Putamen (tissue), 1 donor: ENCODE measurements around the gene MUC4.
"Not testable (repeated sequence)": the region's sequence is repeated elsewhere in the genome, so short reads cannot be mapped to it uniquely, and the experiment has no call there.

Experiments
- DNase-seq: peaks from one replicate; pipeline ENCODE4 v3.0.0-alpha.2; 2016; ENCODE audit warnings: low spot score

MUC4 gene

DNA sequence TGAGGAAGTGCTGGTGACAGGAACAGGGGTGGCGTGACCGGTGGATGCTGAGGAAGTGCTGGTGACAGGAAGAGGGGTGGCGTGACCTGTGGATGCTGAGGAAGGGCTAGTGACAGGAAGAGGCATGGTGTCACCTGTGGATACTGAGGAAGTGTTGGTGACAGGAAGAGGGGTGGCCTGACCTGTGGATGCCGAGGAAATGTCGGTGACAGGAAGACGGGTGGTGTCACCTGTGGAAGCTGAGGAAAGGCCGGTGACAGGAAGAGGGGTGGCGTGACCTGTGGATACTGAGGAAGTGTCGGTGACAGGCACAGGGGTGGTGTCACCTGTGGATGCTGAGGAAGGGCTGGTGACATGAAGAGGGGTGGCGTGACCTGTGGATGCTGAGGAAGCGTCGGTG lies 30.5 kb downstream of the MUC4 start:
- not testable (repeated sequence) for DNase-seq

DNA sequence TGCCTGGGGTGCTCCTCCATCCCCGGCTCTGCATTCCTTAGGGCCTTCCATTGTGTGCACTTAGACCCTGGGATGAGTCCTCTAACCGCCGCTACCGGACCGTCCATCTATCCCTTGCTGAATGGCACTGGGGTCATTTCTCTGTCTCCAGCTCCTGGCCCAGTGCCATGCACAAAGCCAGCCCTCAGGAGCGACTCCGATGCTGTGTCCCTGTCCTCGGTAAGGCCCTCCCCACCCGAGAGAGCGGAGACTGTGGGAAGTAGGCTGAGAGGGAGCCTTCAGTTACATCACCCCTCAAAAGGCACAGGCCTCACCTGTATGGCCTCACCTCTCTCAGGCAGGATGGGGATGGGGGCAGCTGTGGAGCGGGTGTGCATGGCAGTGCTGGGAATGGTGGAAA lies 33.8 kb downstream of the MUC4 start:
- DNase-seq, result no peak

DNA sequence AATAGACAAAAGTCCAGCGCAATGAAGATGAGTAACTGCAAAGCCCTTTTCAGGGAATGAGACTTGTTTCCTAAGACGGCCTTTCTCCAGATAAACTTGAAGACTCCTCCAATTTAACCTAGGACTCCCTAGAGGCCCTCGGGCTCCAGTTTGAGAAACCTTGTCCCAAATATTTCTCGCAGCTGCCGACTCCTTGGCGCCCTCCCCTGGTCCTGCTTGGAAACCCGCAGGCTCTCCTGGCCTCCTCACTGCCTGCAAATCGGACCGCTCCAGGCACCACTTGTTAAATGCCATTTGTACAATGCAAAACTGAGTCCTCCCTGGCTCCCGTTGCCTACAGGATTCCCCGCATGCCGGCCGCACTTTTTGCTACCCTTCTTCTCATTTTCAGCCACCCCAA lies 36.8 kb downstream of the MUC4 start:
- no peak for DNase-seq

DNA sequence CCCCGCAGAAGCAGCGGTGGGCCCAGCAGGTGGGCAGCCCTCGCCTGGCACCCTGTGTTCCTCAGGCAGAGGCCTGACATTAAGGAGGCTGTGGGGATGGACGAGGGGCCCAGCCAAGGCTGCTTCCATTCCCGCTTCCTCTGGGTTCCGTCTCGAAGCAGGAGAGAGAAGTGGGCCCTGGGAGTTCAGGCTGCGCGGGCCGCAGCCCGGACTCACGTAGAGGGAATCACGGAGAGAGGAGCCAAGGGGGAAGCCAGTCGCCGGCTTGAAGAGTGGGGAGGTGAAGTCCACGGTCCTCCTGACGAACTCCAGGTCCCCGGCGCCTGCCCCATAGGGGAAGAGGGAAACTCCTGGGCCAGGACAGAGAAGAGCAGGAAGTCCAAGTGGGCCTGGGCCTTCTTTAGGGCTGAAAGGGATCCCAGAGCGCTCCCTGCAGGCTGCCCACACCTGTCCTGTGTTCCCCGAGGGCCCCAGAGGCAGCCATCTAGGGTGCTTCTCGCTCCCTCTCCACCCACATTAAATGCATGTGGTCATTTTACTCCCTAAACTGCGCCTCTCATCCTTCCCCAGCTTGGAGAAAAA lies 37.7 kb downstream of the MUC4 start:
- no peak for DNase-seq

DNA sequence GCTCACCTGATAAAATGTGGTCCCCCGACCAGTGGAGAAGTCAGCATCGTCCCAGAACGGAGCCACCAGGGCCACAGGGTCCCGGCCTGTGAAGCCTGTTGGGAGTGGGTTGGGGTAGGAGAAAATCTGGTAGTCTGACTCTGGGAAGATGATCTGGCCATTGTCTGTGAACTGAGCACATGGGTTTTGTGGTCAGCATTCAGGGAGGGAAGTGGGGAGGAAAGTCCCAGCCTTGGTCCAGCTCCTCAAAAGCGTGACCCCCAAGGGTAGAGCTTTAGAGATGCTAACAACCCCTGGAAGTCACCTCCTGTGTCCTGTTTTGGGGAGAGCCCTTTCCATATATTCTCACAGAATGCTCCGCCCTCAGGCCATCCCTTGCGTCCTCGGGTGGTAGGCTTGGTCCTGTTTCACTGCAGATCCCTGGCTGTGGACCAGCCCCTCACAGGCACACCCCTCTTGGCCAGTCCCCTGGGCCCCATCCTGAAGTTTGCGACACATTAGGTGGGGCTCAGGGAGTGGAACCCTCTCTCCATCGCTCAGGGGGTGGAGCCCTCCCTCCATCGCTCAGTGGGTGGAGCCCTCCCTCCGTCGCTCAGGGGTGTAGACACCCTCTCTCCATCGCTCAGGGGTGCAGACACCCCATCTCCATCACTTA lies 40.0 kb downstream of the MUC4 start:
- no peak for DNase-seq

DNA sequence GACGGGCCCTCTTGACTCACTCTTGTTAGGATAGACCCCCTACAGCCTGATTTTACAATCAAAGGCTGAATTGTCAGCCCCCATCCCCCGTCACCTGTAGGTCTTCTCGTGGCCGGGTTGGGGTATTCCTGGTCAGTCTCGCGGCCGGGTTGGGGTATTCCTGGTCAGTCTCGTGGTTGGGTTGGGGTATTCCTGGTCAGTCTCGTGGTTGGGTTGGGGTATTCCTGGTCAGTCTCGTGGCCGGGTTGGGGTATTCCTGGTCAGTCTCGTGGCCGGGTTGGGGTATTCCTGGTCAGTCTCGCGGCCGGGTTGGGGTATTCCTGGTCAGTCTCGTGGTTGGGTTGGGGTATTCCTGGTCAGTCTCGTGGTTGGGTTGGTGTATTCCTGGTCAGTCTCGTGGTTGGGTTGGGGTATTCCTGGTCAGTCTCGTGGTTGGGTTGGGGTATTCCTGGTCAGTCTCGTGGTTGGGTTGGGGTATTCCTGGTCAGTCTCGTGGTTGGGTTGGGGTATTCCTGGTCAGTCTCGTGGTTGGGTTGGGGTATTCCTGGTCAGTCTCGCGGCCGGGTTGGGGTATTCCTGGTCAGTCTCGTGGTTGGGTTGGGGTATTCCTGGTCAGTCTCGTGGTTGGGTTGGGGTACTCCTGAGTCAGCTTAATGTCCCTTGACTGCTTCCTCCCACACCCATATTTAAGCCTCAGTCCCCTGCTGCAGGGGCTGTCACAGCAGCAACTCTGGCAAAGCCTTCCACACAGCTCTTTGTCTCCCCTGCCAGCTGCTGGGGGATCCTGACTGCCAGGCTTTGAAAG lies 40.7 kb downstream of the MUC4 start:
- DNase-seq, result not testable (repeated sequence)

DNA sequence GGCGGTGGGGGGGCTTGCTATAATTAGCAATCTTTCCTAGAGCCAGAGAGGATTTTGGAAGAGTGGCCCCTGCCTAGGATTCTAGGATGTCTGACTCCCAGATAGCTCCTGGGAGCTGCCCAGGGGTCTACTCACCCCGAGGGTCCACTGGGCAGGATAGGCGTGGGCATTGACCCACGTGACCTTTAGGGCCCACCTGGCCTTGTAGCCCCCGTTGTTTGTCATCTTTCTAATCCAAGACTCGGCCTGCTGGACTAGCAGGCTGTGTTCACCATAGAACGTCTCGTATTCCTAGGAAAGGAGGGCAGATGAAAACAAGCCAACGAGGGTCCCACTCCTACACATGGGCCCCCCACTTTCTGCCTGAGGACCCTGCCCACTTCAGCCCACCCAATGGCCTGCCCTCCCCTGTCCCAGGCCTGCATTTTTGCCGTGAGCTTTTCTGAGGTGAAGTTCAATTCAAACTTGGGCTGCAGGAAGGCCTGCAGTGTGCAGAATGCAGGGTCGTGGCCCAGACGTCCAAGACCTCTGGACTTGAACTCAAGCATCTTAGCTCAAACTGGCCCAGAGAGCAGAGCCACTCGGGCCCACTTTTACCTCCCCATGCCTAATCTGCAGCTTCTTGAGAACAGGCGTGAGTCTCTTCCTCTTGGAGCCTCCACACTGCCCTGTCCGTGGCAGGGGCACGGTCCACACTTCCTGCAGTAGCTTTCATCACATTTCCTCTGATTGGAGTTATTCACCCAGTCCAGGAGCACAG lies 41.5 kb downstream of the MUC4 start:
- no peak for DNase-seq

DNA sequence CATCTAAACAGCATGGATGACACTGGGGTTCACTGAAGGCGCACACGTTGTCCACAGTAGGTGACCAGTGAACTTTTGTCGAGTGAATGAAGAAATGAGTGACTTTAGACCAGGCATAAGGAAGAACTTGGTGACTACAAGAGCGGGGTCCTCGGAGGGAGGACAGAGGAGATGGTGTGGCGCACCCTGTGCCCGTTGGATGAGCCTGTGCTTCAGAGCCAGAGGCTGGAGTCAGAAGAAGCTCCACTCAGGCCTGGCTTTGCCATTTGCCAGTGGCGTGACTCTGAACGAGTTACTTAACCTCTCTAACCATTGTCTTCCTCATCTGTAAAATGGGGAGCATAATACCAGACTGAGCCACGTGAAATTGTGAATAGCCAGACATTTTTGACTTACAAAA lies 42.2 kb downstream of the MUC4 start:
- DNase-seq, result no peak

DNA sequence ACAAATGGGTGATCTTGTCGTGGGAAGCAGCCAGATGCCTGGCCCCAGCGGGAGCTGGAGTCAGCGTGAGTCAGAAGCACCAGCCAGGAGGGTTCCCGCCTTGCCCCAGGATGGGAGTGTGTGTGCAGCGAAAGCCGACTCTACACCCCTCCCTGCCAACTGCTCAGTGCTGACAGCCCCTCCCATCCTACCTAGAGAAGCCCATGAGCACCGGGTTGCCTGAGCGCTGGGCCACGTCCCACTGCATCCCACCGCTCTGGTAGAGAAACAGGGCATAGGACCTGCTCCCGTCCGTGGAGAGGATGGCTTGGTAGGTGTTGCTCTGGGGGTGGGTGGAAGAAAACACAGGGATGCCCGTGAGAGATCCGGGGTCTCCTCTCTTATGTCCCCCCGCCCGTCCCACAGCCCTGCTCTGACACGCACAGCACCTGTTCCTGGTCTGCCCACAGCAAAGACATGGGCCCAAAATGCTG lies 42.9 kb downstream of the MUC4 start:
- DNase-seq, result no peak

DNA sequence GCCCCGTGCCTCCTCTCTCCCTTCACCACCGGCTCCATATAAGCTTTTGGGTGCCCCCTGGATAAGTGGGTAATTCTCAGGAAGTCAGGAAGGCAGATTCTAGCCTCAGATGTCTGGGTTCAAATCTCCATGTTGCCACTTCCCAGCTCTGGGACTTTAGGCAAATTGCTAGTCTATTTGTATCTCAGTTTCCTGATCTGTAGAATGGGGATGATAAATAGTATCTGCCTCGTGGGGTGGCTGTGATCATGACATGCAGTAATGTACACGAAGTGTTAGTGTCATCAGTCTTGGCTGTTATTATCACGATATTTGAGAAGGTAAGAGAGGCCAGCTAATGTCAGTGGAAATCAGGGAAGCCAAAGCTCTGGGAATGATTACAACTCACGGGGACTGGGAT lies 43.3 kb downstream of the MUC4 start:
- no peak for DNase-seq

DNA sequence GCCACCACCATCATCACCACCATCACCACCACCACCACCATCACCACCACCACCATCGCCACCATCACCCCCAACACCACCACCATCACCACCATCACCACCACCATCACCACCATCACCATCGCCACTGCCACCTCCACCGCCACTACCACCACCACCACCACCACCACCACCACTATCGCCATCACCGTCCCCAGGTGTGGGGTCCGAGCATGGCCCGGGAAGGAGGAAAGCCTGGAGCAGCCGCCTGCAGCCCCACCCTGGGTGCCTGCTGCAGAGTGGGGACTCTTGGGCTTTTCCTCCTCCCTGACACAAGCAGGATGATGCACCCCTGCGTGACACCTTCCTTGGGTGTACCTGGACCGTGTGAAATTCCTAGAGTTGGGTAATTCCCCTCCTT lies 43.9 kb downstream of the MUC4 start:
- DNase-seq, result no peak

DNA sequence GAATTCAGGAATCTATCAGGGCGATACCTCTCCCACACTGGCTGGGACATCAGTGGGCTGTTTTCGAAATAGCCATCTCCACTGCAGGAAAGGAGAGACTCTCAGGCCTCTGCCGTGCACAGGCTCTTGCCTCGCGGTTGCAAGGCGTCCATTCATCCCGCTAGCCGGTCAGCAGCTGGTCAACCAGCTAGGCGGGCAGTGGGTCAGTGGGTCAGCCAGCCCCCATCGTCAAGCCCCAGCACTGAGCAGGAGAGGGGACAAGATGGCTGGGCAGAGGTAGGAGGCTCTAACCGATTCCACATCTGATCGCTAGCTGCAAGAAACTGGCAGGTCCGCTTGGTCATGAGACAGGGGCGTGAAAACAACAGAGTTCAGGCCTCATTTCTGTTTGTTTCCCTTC lies 45.1 kb downstream of the MUC4 start:
- DNase-seq, result no peak

DNA sequence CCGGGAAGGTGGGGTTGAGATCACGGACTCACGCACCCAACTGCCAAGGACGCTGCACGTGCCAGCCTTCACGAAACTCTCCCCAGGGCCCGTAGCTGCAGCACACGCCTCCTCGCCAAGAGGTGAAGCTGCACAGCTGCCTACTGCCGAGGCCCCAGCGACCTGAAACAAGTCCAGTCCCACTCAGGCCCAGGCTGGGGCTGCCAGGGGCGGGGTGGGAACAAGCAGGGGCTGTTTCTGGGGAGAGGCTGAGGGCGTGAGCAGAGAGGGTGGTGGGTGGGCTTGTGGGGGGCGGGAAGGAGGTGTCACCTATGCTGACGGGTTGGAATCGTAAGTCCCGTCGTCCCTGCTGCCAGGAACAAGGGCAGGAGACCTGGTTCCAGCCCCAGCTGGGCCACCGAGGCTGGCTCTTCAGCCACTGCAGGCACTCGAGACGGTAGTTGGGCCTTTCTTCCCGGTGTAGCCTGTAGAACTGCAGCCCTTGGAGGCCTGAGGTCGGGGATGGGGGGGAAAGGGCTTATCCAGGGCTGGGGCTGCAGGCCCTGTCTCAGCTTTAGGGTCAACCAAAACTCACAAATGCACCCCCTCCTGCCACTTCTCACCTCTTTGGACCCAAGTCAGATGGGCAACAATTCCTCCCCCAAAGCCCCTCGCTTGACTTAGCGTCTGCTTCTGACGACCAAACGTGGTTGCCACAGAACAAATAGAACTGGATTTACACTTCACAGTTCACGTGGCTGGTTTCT lies 46.6 kb downstream of the MUC4 start:
- DNase-seq, result no peak

DNA sequence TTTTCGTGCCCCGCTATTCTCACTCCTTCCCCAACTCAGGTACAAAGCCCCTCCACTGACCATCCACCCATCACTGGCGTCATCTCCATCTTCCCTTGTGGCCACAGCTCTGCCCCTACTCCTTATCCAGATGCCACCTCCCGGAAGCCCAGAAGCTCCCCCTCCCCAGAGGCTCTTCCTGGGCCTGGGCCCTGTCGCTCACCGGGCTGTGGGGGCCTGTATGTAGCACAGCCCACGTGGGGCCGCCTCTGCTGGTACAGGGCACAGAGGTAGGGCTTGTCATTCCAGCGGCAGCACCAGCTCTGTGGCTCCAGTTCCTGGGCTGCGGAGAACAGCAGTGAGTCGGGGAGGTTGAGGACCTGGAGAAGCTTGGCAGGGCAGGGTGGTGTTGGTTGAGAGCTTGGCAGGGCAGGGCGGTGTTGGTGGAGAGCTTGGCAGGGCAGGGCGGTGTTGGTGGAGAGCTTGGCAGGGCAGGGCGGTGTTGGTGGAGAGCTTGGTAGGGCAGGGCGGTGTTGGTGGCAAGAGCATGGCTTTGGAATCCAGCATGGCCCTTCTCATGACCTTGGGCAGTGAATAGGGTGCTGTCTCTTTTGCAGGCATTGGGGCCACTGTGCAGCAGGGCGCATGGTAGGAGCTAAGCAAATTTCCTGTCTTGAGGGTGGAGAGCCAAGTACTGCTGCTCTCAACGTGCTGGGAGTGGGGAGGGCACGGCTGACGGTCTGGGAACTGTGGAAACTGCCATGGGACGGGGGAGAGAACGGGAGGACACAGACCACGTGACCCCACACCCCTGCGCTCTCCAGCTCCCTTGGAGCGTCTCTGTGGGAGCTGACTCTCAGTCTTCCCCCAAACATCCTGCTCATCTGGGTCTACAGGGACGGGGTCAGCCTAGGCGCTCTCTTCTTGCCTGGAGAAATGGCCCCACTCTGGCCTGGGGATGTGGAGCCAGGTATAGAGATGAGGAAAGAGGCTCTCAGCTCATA lies 47.6 kb downstream of the MUC4 start:
- DNase-seq, result no peak

DNA sequence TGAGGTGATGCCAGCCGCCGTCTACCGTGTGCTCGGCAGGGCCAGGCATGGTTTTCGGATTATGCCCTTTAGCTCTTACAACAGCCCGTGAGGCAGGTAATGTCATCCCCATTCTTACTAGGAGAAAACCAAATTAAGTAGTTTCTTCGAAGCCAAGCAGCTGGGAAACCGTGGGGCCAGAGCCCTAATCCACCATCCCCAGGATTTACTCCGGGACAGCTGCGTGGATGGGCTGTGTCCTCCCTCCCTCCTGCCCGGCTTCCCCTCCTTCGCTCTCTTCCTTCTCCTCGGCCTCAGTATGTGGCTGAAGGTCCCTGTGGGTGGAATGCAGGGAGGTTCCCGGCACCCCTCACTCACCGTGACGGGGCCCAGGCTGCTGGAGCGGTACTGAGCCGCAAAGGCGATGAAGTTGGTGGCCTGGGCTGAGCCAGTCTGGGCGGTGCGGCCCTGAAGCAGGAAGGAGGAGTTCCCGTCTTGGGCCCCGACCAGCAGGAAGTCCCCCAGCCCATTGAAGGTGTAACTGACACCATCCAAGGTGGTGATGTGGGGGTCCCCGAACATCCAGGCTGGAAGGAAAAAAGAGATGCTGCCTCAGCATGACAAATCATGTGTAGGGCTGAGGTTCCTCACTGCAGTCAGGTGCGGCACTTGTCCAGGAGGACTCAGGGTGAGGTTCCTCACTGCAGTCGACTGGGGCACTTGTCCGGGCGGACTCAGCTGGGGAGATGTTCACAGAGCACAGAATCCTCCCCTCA lies 48.5 kb downstream of the MUC4 start:
- no peak for DNase-seq

DNA sequence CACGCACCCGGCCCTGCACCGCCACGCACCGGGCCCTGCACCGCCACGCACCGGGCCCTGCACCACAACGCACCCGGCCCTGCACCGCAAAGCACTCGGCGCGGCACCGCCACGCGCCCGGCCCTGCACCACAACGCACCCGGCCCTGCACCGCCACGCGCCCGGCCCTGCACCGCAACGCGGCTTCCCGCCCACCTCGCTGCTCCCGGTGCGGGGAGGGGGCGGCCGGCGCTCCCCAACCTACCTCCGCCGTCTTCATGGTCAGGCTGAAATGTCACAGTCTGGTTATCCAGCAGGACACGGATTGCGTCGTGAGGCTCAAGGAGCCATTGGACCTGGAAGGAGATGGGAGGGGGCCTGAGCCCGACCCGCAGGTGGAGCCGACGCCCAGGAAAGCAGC lies 49.1 kb downstream of the MUC4 start:
- DNase-seq, result no peak

DNA sequence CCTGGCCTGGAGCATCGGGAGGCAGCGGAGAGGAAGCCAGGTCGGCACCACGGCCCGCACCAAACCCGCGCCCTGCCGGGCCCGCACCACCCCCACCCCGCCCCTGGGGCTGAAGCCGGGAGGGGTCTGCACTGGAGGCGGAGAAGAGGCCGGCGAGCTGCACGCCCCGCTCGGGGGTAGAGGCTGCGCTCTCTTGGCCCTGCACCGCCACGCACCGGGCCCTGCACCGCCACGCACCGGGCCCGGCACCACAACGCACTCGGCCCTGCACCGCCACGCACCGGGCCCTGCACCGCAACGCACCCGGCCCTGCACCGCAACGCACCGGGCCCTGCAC lies 49.5 kb downstream of the MUC4 start:
- DNase-seq, result no peak

DNA sequence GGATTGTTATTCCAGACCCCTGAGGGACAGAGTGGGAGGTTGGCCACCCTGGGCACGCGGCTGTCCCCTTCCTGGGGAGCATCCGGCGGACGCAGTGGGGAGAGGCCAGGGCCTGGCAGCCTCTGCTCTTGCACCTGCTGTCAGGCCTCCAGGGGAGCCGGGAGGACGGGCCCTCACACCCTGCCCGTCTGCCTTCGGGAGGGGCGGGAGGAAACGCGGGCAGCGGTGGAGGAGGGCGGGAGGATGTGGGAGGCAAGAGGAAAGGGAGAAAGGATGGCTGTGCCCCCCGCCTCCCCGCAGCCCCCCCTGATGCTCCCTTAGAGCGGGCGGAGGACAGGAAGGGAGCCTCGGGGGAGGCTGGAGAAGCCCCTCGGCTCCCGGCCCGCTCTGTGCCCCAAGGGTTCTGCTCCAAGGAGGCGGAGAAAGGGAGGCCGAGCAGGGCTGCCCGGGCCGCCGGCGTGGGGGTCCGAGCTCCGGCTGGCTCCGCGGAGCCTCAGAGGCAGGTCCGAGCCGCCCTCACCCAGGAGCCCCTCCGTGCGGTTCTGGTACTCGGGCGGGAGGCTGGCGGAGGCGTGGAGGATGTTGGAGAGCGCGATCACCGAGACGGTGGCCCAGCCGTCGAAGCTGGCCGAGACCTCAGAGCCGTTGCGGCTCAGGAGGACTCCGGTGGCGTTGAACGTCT lies 50.0 kb downstream of the MUC4 start:
- no peak for DNase-seq

DNA sequence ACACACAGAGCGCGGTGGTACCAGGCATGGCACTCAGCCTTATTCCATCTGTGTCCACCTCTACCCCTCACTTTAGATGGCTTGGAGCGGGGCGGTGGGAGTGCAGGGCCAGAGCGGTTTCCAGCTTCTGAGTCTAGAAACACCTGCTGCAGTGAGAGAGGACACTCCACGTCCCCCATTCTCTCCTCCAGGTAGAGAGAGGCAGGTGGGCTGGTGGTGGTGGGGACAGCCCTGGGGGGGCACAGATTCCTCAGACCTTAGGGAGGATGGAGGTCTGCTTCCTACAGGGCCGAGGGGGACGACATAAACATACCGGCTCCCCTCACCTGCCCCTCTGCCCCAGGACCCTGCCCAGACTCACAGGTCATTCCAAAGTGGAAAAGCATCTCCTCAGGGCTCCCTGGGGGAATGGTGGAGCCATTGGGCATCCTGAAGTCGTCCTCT lies 50.6 kb downstream of the MUC4 start:
- no peak for DNase-seq
